Tibial nerve (tissue), 4 donors: ENCODE results near the gene NCK2. TPM values are rescaled to one million over a fixed set of nuclear protein-coding genes. Genes with fewer than 3 reads are reported as not detected.

Source experiments
- DNase-seq, 2 donors: peaks; one replicate each; pipeline ENCODE4 v3.0.0-alpha.2; 2019; ENCODE audit warnings: low spot score in 2 of 2
- H3K27ac ChIP-seq, 4 donors: fragments of 200-600 bp; sonication (generic) in 3 of 4; one replicate each; pipeline ENCODE4 v1.5.1; 2017 to 2019; ENCODE audit warnings: mild to moderate bottlenecking in 1 of 4
- H3K27me3 ChIP-seq, 2 donors: fragments of 200-600 bp; sonication (generic) in 1 of 2; one replicate each; pipeline versions ENCODE4 v1.5.1 to v1.6.0; 2017 to 2019
- H3K36me3 ChIP-seq, 3 donors: fragments of 200-600 bp; sonication (generic); one replicate each; pipeline ENCODE4 v1.5.1; 2018 to 2019
- H3K4me1 ChIP-seq, 4 donors: fragments of 200-600 bp; sonication (generic) in 3 of 4; one replicate each; pipeline ENCODE4 v1.5.1; 2017 to 2019
- H3K4me3 ChIP-seq, 4 donors: fragments of 200-600 bp; sonication (generic) in 3 of 4; one replicate each; pipeline ENCODE4 v1.5.1; 2017 to 2019; ENCODE audit warnings: mild to moderate bottlenecking in 1 of 4, moderate library complexity in 1 of 4
- H3K9me3 ChIP-seq, 4 donors: fragments of 200-600 bp; sonication (generic) in 3 of 4; one replicate each; pipeline ENCODE4 v1.5.1; 2017 to 2019
- EP300 ChIP-seq, 2 donors: sonication (generic); formaldehyde crosslinking; IDR thresholded peaks; one replicate each; pipeline ENCODE4 v1.6.1; 2017; ENCODE audit warnings: antibody characterized with exemption in 2 of 2, mild to moderate bottlenecking in 1 of 2
- POLR2A ChIP-seq, 2 donors: fragments of 450-650 bp; IDR thresholded peaks; one replicate each; pipeline ENCODE4 v1.6.1; 2017; ENCODE audit warnings: antibody characterized with exemption in 2 of 2, mild to moderate bottlenecking in 2 of 2, moderate library complexity in 2 of 2
- WGBS, 2 donors: methylation state at CpG; one replicate each; pipeline ENCODE4 v1.1.5; 2018; 5-methylcytosine and 5-hydroxymethylcytosine counted together
- total RNA-seq, 4 donors: library from RNA; depleted of rRNA; stranded (reverse); fragments of >200 nt; gene quantifications; one replicate each; pipeline ENCODE4 v1.1.0, GENCODE V29; 2016
- TF ChIP-seq, protein P1 (sequence below), 5 experiments: fragments of 200-600 bp in 3 of 5; fragments of 450-650 bp in 2 of 5; sonication (generic) in 3 of 5; IDR thresholded peaks; one replicate each; pipeline ENCODE4 v1.5.1; 2016 to 2019; ENCODE audit warnings: antibody characterized with exemption in 5 of 5, mild to moderate bottlenecking in 3 of 5, moderate library complexity in 2 of 5

NCK2 gene
- total RNA-seq, 4 donors from 2014 or later = 22.6 to 35.9 (median 28.1) TPM

DNA sequence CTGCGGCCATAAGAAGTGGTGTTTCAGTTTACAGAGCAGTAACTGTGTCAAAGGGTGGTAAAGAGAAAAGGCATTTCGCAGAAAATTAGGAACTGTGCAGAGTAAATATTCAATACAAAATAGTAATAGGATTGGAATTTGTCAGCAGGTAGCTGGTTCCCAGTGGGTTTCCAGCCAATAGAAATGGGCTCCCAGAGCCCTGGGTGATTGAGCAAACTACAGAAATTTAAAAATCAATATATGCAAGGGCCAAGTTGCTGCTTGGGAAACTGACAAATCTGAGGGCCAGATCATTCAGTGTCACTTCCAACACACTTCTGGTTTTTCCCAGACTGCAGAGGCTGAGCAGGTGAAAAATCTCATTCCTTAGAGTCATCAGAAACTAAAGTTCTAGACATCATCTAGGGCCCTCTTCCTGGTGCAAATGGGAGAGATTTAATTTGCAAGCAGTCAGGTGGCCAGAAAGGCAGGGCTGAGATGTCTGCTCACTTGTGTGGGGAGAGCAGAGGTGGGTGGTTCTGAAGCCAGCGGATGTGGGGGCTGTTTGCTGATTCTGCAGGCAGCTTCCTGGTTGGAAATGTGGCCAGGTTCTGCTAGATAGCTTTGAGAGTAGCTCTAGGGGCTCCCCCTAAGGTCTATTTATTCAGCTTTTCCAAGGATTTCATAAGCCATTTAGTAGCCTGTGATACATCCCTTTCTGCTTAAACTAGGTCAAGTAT lies 182.4 kb downstream of the NCK2 start:
- no peak for DNase-seq
- H3K27me3 ChIP-seq = no peaks in the 10 kb centered on the region
- peaks cover 0 to 17% (median 4%) of the 10 kb centered on the region in 4 donors for H3K4me1 ChIP-seq
- no peak overlapping the region for H3K4me3 ChIP-seq
- H3K9me3 ChIP-seq = no peaks in the 10 kb centered on the region
- H3K27ac ChIP-seq = no peak overlapping the region
- TF ChIP-seq POLR2A (IDR thresholded peaks at IDR 0.05) (no peak), EP300 (IDR thresholded peaks at IDR 0.05) (no peak)
- TF ChIP-seq, protein P1, sequence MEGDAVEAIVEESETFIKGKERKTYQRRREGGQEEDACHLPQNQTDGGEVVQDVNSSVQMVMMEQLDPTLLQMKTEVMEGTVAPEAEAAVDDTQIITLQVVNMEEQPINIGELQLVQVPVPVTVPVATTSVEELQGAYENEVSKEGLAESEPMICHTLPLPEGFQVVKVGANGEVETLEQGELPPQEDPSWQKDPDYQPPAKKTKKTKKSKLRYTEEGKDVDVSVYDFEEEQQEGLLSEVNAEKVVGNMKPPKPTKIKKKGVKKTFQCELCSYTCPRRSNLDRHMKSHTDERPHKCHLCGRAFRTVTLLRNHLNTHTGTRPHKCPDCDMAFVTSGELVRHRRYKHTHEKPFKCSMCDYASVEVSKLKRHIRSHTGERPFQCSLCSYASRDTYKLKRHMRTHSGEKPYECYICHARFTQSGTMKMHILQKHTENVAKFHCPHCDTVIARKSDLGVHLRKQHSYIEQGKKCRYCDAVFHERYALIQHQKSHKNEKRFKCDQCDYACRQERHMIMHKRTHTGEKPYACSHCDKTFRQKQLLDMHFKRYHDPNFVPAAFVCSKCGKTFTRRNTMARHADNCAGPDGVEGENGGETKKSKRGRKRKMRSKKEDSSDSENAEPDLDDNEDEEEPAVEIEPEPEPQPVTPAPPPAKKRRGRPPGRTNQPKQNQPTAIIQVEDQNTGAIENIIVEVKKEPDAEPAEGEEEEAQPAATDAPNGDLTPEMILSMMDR (IDR thresholded peaks at IDR 0.05) = no peak
- H3K36me3 ChIP-seq = no peaks in the 10 kb centered on the region
- WGBS, 2 donors = 87 to 88% methylated on average over 3 of the region's 3 CpGs

DNA sequence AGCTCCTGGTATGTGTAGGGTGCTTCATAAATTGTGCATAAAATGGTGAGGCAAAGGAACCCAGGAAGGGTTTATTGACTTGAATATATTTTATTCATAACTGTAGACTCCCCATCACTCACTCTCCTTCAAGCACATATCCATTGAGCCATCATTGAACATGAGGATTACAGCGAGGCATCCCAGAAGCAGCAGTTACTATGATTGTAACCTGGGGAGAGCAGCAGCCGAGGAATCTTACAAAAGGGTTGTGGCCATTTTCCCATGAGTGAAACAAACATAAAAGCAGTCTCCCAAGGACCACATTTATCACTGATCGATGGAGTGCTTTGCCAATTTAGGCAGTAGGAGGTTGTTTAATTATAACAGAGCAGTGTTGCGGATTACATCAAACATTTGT lies 183.4 kb downstream of the NCK2 start:
- H3K27ac ChIP-seq = no peak overlapping the region
- WGBS, 2 donors = 66 to 75% methylated on average over 4 of the region's 4 CpGs
- H3K36me3 ChIP-seq = no peaks in the 10 kb centered on the region
- H3K4me1 ChIP-seq = peaks cover 0 to 17% (median 4%) of the 10 kb centered on the region in 4 donors
- H3K4me3 ChIP-seq = no peak overlapping the region
- no peaks in the 10 kb centered on the region for H3K9me3 ChIP-seq
- DNase-seq = no peak
- no peaks in the 10 kb centered on the region for H3K27me3 ChIP-seq
- no peak for TF ChIP-seq EP300 (IDR thresholded peaks at IDR 0.05)
- TF ChIP-seq POLR2A (IDR thresholded peaks at IDR 0.05) = no peak
- TF ChIP-seq, protein P1 (IDR thresholded peaks at IDR 0.05) = no peak

DNA sequence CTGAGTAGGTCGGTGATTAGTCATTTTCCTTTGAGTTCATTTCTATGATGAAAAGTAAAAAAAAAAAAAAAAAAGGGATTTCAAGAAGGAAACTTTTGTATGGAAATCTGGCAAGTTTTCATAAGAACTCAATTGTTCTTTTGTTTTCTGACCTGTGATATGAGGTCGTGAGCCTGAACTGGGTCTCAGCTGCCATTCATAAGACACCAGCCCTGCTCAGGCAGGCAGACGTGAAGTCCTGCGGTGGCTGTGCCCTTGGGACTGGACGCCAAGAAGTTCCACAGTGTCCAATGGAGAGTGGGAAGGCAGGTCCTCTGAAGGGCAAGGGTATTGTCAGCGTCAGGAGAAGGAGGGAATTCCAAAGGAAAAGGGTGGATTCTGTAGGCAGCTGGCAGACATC lies 183.9 kb downstream of the NCK2 start:
- Histone ChIP-seq H3K4me1 (peaks cover 0 to 17% (median 4%) of the 10 kb centered on the region in 4 donors), H3K9me3 (no peaks in the 10 kb centered on the region), H3K27ac (no peak overlapping the region), H3K4me3 (no peak overlapping the region), H3K27me3 (no peaks in the 10 kb centered on the region), H3K36me3 (no peaks in the 10 kb centered on the region)
- 33% methylated on average over 6 of the region's 6 CpGs for WGBS, 2 donors
- DNase-seq = no peak
- no peak for TF ChIP-seq POLR2A (IDR thresholded peaks at IDR 0.05)
- TF ChIP-seq, protein P1 (IDR thresholded peaks at IDR 0.05) = no peak

DNA sequence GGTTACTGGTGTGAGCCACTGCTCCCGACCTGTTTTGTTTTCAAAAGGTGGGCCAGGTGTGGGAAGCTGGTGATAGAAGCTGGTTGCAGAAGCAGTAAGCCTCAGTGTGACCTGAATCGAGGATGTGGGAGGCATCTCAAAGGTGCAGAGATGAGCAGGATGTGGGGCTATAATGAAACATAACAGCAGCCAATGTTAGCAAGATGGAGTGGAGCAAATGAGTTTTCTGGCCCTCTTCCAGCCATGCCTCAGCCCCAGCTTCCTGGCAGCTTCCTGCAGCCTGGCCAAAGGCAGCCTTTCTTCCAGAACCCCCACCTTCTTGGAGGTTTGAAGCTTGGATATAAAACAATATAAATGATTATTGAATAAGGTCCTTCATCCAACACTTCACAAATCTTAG lies 184.8 kb downstream of the NCK2 start:
- Histone ChIP-seq H3K4me1 (peaks cover 0 to 13% (median 6%) of the 10 kb centered on the region in 4 donors), H3K27ac (no peak overlapping the region), H3K36me3 (no peaks in the 10 kb centered on the region), H3K27me3 (no peaks in the 10 kb centered on the region), H3K9me3 (no peaks in the 10 kb centered on the region), H3K4me3 (no peak overlapping the region)
- 66 to 69% methylated on average over 2 of the region's 2 CpGs for WGBS, 2 donors
- DNase-seq = no peak
- TF ChIP-seq EP300 (IDR thresholded peaks at IDR 0.05) = no peak
- TF ChIP-seq, protein P1 (IDR thresholded peaks at IDR 0.05) = no peak
- no peak for TF ChIP-seq POLR2A (IDR thresholded peaks at IDR 0.05)

DNA sequence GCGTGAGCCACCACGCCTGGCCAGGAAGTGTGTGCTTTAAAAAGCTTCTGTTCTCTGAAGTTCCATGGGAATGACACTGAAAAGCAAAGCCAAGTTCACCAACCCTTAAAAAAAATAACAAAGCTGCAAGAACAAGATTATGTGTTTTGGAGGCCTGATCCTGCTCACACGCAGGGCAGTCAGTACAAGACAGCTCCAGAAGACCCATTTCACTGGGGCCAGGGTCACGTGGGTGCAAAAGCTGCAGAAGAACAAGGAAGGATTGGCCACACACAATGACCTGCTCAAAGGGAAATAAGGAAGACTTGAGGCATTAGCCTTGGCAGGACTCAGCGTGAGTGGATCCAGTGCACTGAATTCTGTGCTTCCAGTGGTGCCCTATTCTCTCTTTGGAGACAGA lies 187.9 kb downstream of the NCK2 start:
- Histone ChIP-seq H3K27ac (no peak overlapping the region), H3K4me1 (peaks cover 0 to 19% (median 11%) of the 10 kb centered on the region in 4 donors), H3K4me3 (no peak overlapping the region), H3K27me3 (no peaks in the 10 kb centered on the region), H3K36me3 (no peaks in the 10 kb centered on the region), H3K9me3 (no peaks in the 10 kb centered on the region)
- no peak for DNase-seq
- WGBS, 2 donors = 75 to 76% methylated on average over 5 of the region's 5 CpGs
- TF ChIP-seq POLR2A (IDR thresholded peaks at IDR 0.05) (no peak), EP300 (IDR thresholded peaks at IDR 0.05) (no peak)
- TF ChIP-seq, protein P1 (IDR thresholded peaks at IDR 0.05) = no peak
